Right atrium auricular region (tissue), 2 donors: ENCODE results near the gene SPTBN1. TPM values are rescaled to one million over a fixed set of nuclear protein-coding genes. Genes with fewer than 3 reads are reported as not detected.

Experiments used
- DNase-seq: peaks from one replicate; pipeline ENCODE4 v3.0.0-alpha.2; 2019; ENCODE audit warnings: low spot score
- H3K27ac ChIP-seq, 2 donors: fragments of 200-600 bp; sonication (generic); 1 replicate in 1 of 2; 2 replicates in 1 of 2; pipeline ENCODE4 v1.5.1; 2016 to 2019
- H3K27me3 ChIP-seq, 2 donors: fragments of 200-600 bp; sonication (generic); one replicate each; pipeline versions ENCODE4 v1.5.1 to v1.6.0; 2017 to 2019
- H3K36me3 ChIP-seq: fragments of 200-600 bp; sonication (generic); one replicate; pipeline ENCODE4 v1.5.1; 2016
- H3K4me1 ChIP-seq, 2 donors: fragments of 200-600 bp; sonication (generic); one replicate each; pipeline versions ENCODE4 v1.5.1 to v1.6.0; 2017 to 2019
- H3K4me3 ChIP-seq, 2 donors: fragments of 200-600 bp; sonication (generic); 1 replicate in 1 of 2; 2 replicates in 1 of 2; pipeline ENCODE4 v1.5.1; 2017 to 2019; ENCODE audit warnings: mild to moderate bottlenecking in 1 of 2, moderate library complexity in 1 of 2
- H3K9me3 ChIP-seq, 2 donors: fragments of 200-600 bp; sonication (generic); one replicate each; pipeline ENCODE4 v1.5.1; 2019
- CTCF ChIP-seq, 2 donors: fragments of 200-600 bp; sonication (generic); IDR thresholded peaks; one replicate each; pipeline ENCODE4 v1.5.1; 2019; ENCODE audit warnings: antibody characterized with exemption in 2 of 2
- total RNA-seq, 2 donors: library from RNA; depleted of rRNA; stranded (reverse); fragments of >200 nt; gene quantifications; one replicate each; pipeline ENCODE4 v1.1.0, GENCODE V29; 2016

SPTBN1 gene
- total RNA-seq, 2 donors from 2014 or later, result 265 to 382 TPM

- H3K4me1 ChIP-seq, result peaks cover 0 to 66% of the 10 kb centered on the region in 2 donors
- H3K9me3 ChIP-seq, result no peaks in the 10 kb centered on the region
- H3K27ac ChIP-seq, result peak overlapping the region in 1 of 2 donors; percentile 61
- no peak for TF ChIP-seq CTCF (IDR thresholded peaks at IDR 0.05)
- no peak for DNase-seq
- no peaks in the 10 kb centered on the region for H3K27me3 ChIP-seq
- peaks cover 56% of the 10 kb centered on the region for H3K36me3 ChIP-seq
- H3K4me3 ChIP-seq, result no peak overlapping the region
These were observed 212.6 kb downstream of the SPTBN1 start for GRCh38 chr2:54668711-54669110.

- H3K9me3 ChIP-seq, result no peaks in the 10 kb centered on the region
- peak; percentile 72 for DNase-seq
- peaks cover 46% of the 10 kb centered on the region for H3K36me3 ChIP-seq
- H3K27ac ChIP-seq, result peak overlapping the region; percentile 33 to 61
- H3K27me3 ChIP-seq, result no peaks in the 10 kb centered on the region
- no peak for TF ChIP-seq CTCF (IDR thresholded peaks at IDR 0.05)
- no peak overlapping the region for H3K4me3 ChIP-seq
- peaks cover 0 to 70% of the 10 kb centered on the region in 2 donors for H3K4me1 ChIP-seq
These were observed 213.8 kb downstream of the SPTBN1 start for GRCh38 chr2:54669677-54670484.

- no peaks in the 10 kb centered on the region for H3K27me3 ChIP-seq
- no peaks in the 10 kb centered on the region for H3K9me3 ChIP-seq
- peak overlapping the region; percentile 33 to 61 for H3K27ac ChIP-seq
- H3K4me3 ChIP-seq, result no peak overlapping the region
- peaks cover 41% of the 10 kb centered on the region for H3K36me3 ChIP-seq
- no peak for TF ChIP-seq CTCF (IDR thresholded peaks at IDR 0.05)
- H3K4me1 ChIP-seq, result peaks cover 0 to 64% of the 10 kb centered on the region in 2 donors
- DNase-seq, result peak; percentile 48
These were observed 214.4 kb downstream of the SPTBN1 start for GRCh38 chr2:54670485-54671009.

- peaks cover 0 to 61% of the 10 kb centered on the region in 2 donors for H3K4me1 ChIP-seq
- H3K27me3 ChIP-seq, result no peaks in the 10 kb centered on the region
- H3K9me3 ChIP-seq, result no peaks in the 10 kb centered on the region
- peak; percentile 50 for DNase-seq
- H3K4me3 ChIP-seq, result no peak overlapping the region
- no peak overlapping the region for H3K27ac ChIP-seq
- no peak for TF ChIP-seq CTCF (IDR thresholded peaks at IDR 0.05)
- peaks cover 41% of the 10 kb centered on the region for H3K36me3 ChIP-seq
These were observed 214.9 kb downstream of the SPTBN1 start for GRCh38 chr2:54671010-54671409.

- H3K27ac ChIP-seq, result peak overlapping the region; percentile 87 to 90
- no peaks in the 10 kb centered on the region for H3K9me3 ChIP-seq
- no peak for TF ChIP-seq CTCF (IDR thresholded peaks at IDR 0.05)
- H3K4me3 ChIP-seq, result no peak overlapping the region
- peaks cover 0 to 54% of the 10 kb centered on the region in 2 donors for H3K4me1 ChIP-seq
- no peaks in the 10 kb centered on the region for H3K27me3 ChIP-seq
- no peak for DNase-seq
- peaks cover 41% of the 10 kb centered on the region for H3K36me3 ChIP-seq
These were observed 215.9 kb downstream of the SPTBN1 start for GRCh38 chr2:54671875-54672589.
